K562 (cell line): ENCODE measurements around the gene COX4I2. TPM values are rescaled to one million over a fixed set of nuclear protein-coding genes. Genes with fewer than 3 reads are reported as not detected.
A peak's percentile ranks its signal among the peaks of the same experiment; 100 is the strongest.

Source experiments
- ASH1L ChIP-seq: fragments of 450-650 bp; IDR thresholded peaks from 2 replicates; pipeline ENCODE4 v1.6.1; 2018; ENCODE audit warnings: borderline replicate concordance, mild to moderate bottlenecking, low read depth; ENCODE audit not compliant: partially characterized antibody
- ETS2 ChIP-seq: IDR thresholded peaks from 2 replicates; pipeline ENCODE4 v1.6.1; 2016; ENCODE audit warnings: borderline replicate concordance, missing genetic modification characterization, mild to moderate bottlenecking, moderate library complexity, missing compliant biosample characterization; ENCODE audit not compliant: poor library complexity, severe bottlenecking
- FOXA1 ChIP-seq: fragments of 450-650 bp; IDR thresholded peaks from 2 replicates; pipeline ENCODE4 v1.6.1; 2016; ENCODE audit warnings: mild to moderate bottlenecking, borderline replicate concordance
- NCOR1 ChIP-seq: fragments of 450-650 bp; IDR thresholded peaks from 2 replicates; pipeline ENCODE4 v1.6.1; 2016; ENCODE audit warnings: mild to moderate bottlenecking, moderate library complexity
- NFATC3 ChIP-seq: fragments of 450-650 bp; IDR thresholded peaks from 2 replicates; pipeline ENCODE4 v1.6.1; 2017; ENCODE audit warnings: mild to moderate bottlenecking
- PHF21A ChIP-seq: fragments of 450-650 bp; IDR thresholded peaks from 2 replicates; pipeline ENCODE4 v1.6.1; 2017; ENCODE audit warnings: low read depth, borderline replicate concordance
- SIRT6 ChIP-seq: IDR thresholded peaks from one replicate; pipeline ENCODE4 v1.6.1; 2012; ENCODE audit warnings: low read depth, mild to moderate bottlenecking, control low read depth, inconsistent platforms, low read length, moderate library complexity
- SMAD3 ChIP-seq: fragments of 450-650 bp; formaldehyde crosslinking; conservative IDR thresholded peaks from 2 replicates; pipeline ENCODE4 v1.4.0; 2020; ENCODE audit warnings: mild to moderate bottlenecking
- TAF1 ChIP-seq: IDR thresholded peaks from 2 replicates; pipeline ENCODE4 v1.6.1; 2011; ENCODE audit warnings: mild to moderate bottlenecking, low read length, moderate library complexity; ENCODE audit not compliant: insufficient read depth, control insufficient read depth, severe bottlenecking; ENCODE audit errors: extremely low read depth
- TBP ChIP-seq: optimal IDR thresholded peaks from 2 replicates; pipeline ENCODE3; 2011; ENCODE audit warnings: low read depth, low read length, improper control_type of control experiment
- TCF7L2 ChIP-seq: fragments of 150-350 bp; IDR thresholded peaks from 2 replicates; pipeline ENCODE4 v1.6.1; 2016; ENCODE audit warnings: low read depth, mild to moderate bottlenecking, low read length, moderate library complexity
- XRCC3 ChIP-seq: fragments of 450-650 bp; IDR thresholded peaks from 2 replicates; pipeline ENCODE4 v1.6.1; 2017; ENCODE audit warnings: mild to moderate bottlenecking, moderate library complexity
- ZNF140 ChIP-seq: fragments of 250-450 bp; sonication (Bioruptor Pico); IDR thresholded peaks from 2 replicates; pipeline ENCODE4 v1.8.0; 2021; ENCODE audit warnings: moderate library complexity, mild to moderate bottlenecking, inconsistent platforms
- ZNF507 ChIP-seq: conservative IDR thresholded peaks from 2 replicates; pipeline ENCODE4 v1.6.1; 2017; ENCODE audit warnings: missing genetic modification characterization, missing compliant biosample characterization
- polyA plus RNA-seq, 8 experiments: library from polyadenylated mRNA; depleted of rRNA in 4 of 8; stranded (reverse) in 5 of 8; unstranded in 3 of 8; fragments of >200 nt; fragmentation: Nextera tagmentation in 2 of 8; fragmentation: Illumina TruSeq in 1 of 8; extraction: Ambion mirVana in 2 of 8; extraction: Trizol in 1 of 8; gene quantifications; 2 replicates each; pipeline versions ENCODE4 v1.2.1 to v1.2.3, GENCODE V29; 2011 to 2014; ENCODE audit warnings: inconsistent platforms in 1 of 8, missing spikeins in 1 of 8
- total RNA-seq, 7 experiments: library from RNA; depleted of rRNA in 6 of 7; stranded (reverse); fragments of >200 nt in 6 of 7; fragmentation: Illumina TruSeq in 2 of 7; extraction: Trizol in 2 of 7; gene quantifications; 2 replicates each; pipeline versions ENCODE4 v1.2.1 to v1.2.3, GENCODE V29; 2011 to 2021; ENCODE audit warnings: low replicate concordance in 1 of 7
- TF ChIP-seq, protein P1 (sequence below), 2 experiments: fragments of 450-650 bp; IDR thresholded peaks; 2 replicates each; pipeline ENCODE4 v1.6.1; 2018; ENCODE audit warnings: mild to moderate bottlenecking in 2 of 2, low read depth in 1 of 2; ENCODE audit not compliant: partially characterized antibody in 2 of 2
- TF ChIP-seq, protein P2 (sequence below): sonication (generic); formaldehyde crosslinking; IDR thresholded peaks from 2 replicates; pipeline ENCODE4 v1.4.0; 2020; ENCODE audit warnings: mild to moderate bottlenecking, missing genetic modification reagents
- TF ChIP-seq, protein P3 (sequence below): sonication (generic); formaldehyde crosslinking; IDR thresholded peaks from 2 replicates; pipeline ENCODE4 v1.8.1; 2023; ENCODE audit warnings: mild to moderate bottlenecking, missing genetic modification reagents
- TF ChIP-seq, protein P4 (sequence below): fragments of 450-650 bp; IDR thresholded peaks from 2 replicates; pipeline ENCODE4 v1.6.1; 2018; ENCODE audit warnings: mild to moderate bottlenecking, low read depth; ENCODE audit not compliant: partially characterized antibody

The COX4I2 gene
- total and polyA plus RNA-seq, 9 of the 15 experiments (the other 6 are each of a cell fraction or from before 2014, with no cell fraction given): not detected

DNA sequence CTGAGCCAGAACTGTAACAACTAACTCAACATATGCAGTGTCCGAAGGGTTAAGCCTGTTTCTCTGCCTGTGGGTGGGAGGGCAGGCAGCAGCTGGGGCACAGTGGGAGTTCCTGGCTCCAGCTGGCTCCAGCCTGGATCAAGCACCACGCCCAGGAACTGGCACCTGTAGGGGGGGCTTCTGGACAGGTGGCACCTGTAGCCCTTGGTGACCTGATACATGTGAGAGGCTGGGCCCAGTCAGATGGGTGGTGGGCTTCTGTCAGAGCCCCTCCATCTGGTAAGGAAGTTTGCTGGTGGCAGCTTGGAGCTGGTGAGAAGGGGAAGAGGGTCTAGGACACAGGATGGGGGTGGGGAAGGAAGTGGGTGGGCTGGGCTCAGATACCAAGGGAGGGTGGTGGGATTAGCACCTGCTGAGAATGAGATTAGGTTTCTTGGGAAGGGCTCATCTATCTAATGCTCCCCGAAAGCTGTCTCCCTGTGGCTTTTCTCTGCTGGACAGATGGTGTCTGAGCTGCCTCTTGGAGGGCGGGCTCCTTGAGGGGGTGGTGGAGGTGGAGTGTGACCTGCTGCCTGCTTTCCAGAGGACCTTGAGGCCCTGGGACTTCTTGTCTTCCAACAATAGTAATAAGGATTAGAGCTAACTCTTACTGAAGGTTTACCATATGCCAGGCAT lies 56.4 kb downstream of the COX4I2 start (continued):
- TF ChIP-seq, protein P1, sequence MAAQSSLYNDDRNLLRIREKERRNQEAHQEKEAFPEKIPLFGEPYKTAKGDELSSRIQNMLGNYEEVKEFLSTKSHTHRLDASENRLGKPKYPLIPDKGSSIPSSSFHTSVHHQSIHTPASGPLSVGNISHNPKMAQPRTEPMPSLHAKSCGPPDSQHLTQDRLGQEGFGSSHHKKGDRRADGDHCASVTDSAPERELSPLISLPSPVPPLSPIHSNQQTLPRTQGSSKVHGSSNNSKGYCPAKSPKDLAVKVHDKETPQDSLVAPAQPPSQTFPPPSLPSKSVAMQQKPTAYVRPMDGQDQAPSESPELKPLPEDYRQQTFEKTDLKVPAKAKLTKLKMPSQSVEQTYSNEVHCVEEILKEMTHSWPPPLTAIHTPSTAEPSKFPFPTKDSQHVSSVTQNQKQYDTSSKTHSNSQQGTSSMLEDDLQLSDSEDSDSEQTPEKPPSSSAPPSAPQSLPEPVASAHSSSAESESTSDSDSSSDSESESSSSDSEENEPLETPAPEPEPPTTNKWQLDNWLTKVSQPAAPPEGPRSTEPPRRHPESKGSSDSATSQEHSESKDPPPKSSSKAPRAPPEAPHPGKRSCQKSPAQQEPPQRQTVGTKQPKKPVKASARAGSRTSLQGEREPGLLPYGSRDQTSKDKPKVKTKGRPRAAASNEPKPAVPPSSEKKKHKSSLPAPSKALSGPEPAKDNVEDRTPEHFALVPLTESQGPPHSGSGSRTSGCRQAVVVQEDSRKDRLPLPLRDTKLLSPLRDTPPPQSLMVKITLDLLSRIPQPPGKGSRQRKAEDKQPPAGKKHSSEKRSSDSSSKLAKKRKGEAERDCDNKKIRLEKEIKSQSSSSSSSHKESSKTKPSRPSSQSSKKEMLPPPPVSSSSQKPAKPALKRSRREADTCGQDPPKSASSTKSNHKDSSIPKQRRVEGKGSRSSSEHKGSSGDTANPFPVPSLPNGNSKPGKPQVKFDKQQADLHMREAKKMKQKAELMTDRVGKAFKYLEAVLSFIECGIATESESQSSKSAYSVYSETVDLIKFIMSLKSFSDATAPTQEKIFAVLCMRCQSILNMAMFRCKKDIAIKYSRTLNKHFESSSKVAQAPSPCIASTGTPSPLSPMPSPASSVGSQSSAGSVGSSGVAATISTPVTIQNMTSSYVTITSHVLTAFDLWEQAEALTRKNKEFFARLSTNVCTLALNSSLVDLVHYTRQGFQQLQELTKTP (IDR thresholded peaks at IDR 0.05; ENCODE audit: low read depth in 1 of 2, partially characterized antibody in 2 of 2): no peak
- TF ChIP-seq TCF7L2 (no peak), TBP (no peak), TAF1 (no peak), FOXA1 (no peak), NFATC3 (no peak), ASH1L (no peak), SIRT6 (no peak), ETS2 (tag) (no peak), ZNF507 (tag) (no peak), PHF21A (no peak), ZNF140 (no peak), NCOR1 (peak; percentile 41; the same call in 1 of the 2 replicates), XRCC3 (no peak), SMAD3 (CRISPR knock-in tag) (no peak)
- TF ChIP-seq, protein P2, sequence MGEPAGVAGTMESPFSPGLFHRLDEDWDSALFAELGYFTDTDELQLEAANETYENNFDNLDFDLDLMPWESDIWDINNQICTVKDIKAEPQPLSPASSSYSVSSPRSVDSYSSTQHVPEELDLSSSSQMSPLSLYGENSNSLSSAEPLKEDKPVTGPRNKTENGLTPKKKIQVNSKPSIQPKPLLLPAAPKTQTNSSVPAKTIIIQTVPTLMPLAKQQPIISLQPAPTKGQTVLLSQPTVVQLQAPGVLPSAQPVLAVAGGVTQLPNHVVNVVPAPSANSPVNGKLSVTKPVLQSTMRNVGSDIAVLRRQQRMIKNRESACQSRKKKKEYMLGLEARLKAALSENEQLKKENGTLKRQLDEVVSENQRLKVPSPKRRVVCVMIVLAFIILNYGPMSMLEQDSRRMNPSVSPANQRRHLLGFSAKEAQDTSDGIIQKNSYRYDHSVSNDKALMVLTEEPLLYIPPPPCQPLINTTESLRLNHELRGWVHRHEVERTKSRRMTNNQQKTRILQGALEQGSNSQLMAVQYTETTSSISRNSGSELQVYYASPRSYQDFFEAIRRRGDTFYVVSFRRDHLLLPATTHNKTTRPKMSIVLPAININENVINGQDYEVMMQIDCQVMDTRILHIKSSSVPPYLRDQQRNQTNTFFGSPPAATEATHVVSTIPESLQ: no peak
- TF ChIP-seq, protein P3, sequence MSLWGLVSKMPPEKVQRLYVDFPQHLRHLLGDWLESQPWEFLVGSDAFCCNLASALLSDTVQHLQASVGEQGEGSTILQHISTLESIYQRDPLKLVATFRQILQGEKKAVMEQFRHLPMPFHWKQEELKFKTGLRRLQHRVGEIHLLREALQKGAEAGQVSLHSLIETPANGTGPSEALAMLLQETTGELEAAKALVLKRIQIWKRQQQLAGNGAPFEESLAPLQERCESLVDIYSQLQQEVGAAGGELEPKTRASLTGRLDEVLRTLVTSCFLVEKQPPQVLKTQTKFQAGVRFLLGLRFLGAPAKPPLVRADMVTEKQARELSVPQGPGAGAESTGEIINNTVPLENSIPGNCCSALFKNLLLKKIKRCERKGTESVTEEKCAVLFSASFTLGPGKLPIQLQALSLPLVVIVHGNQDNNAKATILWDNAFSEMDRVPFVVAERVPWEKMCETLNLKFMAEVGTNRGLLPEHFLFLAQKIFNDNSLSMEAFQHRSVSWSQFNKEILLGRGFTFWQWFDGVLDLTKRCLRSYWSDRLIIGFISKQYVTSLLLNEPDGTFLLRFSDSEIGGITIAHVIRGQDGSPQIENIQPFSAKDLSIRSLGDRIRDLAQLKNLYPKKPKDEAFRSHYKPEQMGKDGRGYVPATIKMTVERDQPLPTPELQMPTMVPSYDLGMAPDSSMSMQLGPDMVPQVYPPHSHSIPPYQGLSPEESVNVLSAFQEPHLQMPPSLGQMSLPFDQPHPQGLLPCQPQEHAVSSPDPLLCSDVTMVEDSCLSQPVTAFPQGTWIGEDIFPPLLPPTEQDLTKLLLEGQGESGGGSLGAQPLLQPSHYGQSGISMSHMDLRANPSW (CRISPR knock-in tag): no peak
- TF ChIP-seq, protein P4, sequence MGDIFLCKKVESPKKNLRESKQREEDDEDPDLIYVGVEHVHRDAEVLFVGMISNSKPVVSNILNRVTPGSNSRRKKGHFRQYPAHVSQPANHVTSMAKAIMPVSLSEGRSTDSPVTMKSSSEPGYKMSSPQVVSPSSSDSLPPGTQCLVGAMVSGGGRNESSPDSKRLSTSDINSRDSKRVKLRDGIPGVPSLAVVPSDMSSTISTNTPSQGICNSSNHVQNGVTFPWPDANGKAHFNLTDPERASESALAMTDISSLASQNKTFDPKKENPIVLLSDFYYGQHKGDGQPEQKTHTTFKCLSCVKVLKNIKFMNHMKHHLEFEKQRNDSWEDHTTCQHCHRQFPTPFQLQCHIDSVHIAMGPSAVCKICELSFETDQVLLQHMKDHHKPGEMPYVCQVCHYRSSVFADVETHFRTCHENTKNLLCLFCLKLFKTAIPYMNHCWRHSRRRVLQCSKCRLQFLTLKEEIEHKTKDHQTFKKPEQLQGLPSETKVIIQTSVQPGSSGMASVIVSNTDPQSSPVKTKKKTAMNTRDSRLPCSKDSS: no peak
